ENCODE results near the gene SEMA4D. TPM values are rescaled to one million over a fixed set of nuclear protein-coding genes. Genes with fewer than 3 reads are reported as not detected.
A peak's percentile ranks its signal among the peaks of the same experiment; 100 is the strongest.

SEMA4D gene
- total and polyA plus RNA-seq, 2 of the 13 experiments (the other 11 are each of a cell fraction or from before 2014, with no cell fraction given): 0.13 to 0.16 TPM

DNA sequence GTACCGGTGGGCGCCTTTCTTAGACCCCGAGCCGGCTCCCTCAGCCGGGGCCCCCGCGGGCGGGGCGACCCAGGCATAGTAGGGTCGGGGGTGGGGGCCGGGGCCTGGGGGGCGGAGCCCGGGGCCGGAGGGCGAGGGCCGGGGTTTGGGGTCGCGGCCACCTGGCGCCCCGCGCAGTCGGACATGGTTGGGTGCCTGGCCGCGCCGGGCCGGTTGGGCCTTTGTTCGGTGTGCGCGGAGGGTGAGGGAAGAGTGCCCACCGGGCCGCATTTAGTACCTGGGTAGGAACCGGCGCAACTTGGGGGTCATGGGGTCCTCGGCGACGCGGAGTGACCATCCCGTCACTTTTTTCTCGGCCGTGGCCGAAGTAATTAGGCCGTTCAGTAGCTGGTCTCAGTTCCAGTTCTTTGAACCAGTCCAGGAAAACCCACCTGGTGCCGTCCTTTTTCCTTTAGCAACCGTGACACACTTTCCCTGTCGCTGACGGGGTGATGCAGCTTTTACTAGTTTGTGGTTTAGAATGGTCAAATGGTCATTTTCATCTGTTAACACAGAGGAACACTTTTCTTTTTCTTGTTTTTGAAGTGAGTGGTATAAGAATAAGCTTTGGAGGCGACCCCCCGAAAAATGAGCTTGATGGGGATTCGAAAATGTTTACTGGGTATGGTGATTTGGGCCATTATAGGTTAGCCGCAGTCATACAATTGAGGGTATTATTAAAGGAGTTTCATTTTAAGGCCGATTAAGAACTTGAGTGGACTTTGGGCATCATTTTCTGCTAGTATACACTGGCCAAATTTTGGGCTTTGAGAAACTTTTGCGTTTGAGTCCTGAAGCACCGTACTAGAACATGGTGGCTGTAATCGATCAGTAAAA is 186.3 kb downstream of the SEMA4D start (continued):
- TF ChIP-seq, protein P1, sequence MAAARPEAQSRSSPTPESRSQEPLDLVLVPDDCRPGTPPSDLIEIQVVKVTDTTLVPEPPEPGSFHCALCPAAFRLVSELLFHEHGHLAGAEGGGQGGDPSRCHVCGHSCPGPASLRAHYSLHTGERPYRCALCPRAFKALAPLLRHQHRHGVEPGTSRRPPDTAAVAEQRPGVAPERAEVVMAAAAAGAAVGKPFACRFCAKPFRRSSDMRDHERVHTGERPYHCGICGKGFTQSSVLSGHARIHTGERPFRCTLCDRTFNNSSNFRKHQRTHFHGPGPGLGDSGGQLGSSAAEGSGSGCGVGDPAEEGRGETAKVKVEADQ (CRISPR knock-in tag; IDR thresholded peaks at IDR 0.05; ENCODE audit: borderline replicate concordance): no peak
- TF ChIP-seq, protein P2, sequence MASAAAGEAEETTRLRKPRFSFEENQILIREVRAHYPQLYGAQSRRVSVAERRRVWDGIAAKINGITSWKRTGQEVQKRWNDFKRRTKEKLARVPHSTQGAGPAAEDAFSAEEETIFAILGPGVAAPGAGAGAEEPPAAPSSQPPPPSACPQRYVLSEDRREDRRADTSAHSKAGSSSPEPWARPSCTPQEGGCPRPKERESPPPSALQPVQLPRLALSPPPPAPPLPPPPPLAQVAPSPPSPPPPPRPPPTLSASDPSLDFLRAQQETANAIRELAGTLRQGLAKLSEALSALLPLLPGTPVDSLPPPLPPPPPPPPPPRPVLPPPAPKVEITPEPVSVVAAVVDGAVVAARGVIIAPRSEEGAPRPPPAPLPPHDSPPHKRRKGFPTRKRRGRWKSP (CRISPR knock-in tag; IDR thresholded peaks at IDR 0.05): no peak
- TF ChIP-seq ONECUT2 (CRISPR knock-in tag; IDR thresholded peaks at IDR 0.05): no peak
- no peak for TF ChIP-seq MED1 (CRISPR knock-in tag; IDR thresholded peaks at IDR 0.05)
- TF ChIP-seq TMF1 (CRISPR knock-in tag; IDR thresholded peaks at IDR 0.05; ENCODE audit: low read depth): no peak
- no peak for TF ChIP-seq ARID2 (CRISPR knock-in tag; IDR thresholded peaks at IDR 0.05; ENCODE audit: borderline replicate concordance)
- TF ChIP-seq TBX2 (CRISPR knock-in tag; IDR thresholded peaks at IDR 0.05; ENCODE audit: borderline replicate concordance): no peak
- TF ChIP-seq ZFY (CRISPR knock-in tag; IDR thresholded peaks at IDR 0.05): peak; percentile 54; the same call in 1 of the 2 replicates
- TF ChIP-seq MED8 (CRISPR knock-in tag; IDR thresholded peaks at IDR 0.05; ENCODE audit: insufficient replicate concordance): no peak
- no peak for TF ChIP-seq NR2C2 (CRISPR knock-in tag; IDR thresholded peaks at IDR 0.05; ENCODE audit: borderline replicate concordance)
- no peak for TF ChIP-seq NCOR1 (IDR thresholded peaks at IDR 0.05; ENCODE audit: borderline replicate concordance, low read length)
- TF ChIP-seq ZNF792 (CRISPR knock-in tag; IDR thresholded peaks at IDR 0.05): no peak
- TF ChIP-seq ZNF296 (CRISPR knock-in tag; conservative IDR thresholded peaks at IDR 0.05): no peak
- TF ChIP-seq, protein P3, sequence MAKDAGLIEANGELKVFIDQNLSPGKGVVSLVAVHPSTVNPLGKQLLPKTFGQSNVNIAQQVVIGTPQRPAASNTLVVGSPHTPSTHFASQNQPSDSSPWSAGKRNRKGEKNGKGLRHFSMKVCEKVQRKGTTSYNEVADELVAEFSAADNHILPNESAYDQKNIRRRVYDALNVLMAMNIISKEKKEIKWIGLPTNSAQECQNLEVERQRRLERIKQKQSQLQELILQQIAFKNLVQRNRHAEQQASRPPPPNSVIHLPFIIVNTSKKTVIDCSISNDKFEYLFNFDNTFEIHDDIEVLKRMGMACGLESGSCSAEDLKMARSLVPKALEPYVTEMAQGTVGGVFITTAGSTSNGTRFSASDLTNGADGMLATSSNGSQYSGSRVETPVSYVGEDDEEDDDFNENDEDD (CRISPR knock-in tag; IDR thresholded peaks at IDR 0.05; ENCODE audit: borderline replicate concordance): no peak
- no peak for TF ChIP-seq BCL6 (CRISPR knock-in tag; IDR thresholded peaks at IDR 0.05)
- no peak for TF ChIP-seq TOPORS (CRISPR knock-in tag; IDR thresholded peaks at IDR 0.05)
- no peak for TF ChIP-seq ZNF142 (CRISPR knock-in tag; IDR thresholded peaks at IDR 0.05)
- no peak for TF ChIP-seq ZNF17 (CRISPR knock-in tag; IDR thresholded peaks at IDR 0.05)
- TF ChIP-seq, protein P4, sequence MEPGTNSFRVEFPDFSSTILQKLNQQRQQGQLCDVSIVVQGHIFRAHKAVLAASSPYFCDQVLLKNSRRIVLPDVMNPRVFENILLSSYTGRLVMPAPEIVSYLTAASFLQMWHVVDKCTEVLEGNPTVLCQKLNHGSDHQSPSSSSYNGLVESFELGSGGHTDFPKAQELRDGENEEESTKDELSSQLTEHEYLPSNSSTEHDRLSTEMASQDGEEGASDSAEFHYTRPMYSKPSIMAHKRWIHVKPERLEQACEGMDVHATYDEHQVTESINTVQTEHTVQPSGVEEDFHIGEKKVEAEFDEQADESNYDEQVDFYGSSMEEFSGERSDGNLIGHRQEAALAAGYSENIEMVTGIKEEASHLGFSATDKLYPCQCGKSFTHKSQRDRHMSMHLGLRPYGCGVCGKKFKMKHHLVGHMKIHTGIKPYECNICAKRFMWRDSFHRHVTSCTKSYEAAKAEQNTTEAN (CRISPR knock-in tag; conservative IDR thresholded peaks at IDR 0.05): no peak
